Colonic mucosa (tissue), 4 donors: Measurements from ENCODE around the gene RBBP7. TPM values are rescaled to one million over a fixed set of nuclear protein-coding genes. Genes with fewer than 3 reads are reported as not detected.

Source experiments
- DNase-seq: peaks from one replicate; pipeline ENCODE4 v3.0.0-alpha.2; 2020
- H3K27ac ChIP-seq: fragments of 200-600 bp; one replicate; pipeline ENCODE4 v1.8.0; 2021
- H3K27me3 ChIP-seq: fragments of 200-600 bp; one replicate; pipeline ENCODE4 v1.8.0; 2021
- H3K36me3 ChIP-seq: fragments of 200-600 bp; one replicate; pipeline ENCODE4 v1.8.0; 2021
- H3K4me1 ChIP-seq: fragments of 200-600 bp; one replicate; pipeline ENCODE4 v1.8.0; 2021; ENCODE audit warnings: mild to moderate bottlenecking
- H3K4me3 ChIP-seq: fragments of 200-600 bp; one replicate; pipeline ENCODE4 v1.8.0; 2021
- H3K9ac ChIP-seq, 2 donors: one replicate each; pipeline ENCODE4 v1.7.0; 2013; ENCODE audit warnings: control low read depth in 2 of 2, low read depth in 2 of 2, low read length in 2 of 2
- H3K9me3 ChIP-seq: fragments of 200-600 bp; one replicate; pipeline ENCODE4 v1.8.0; 2021
- CTCF ChIP-seq: fragments of 200-600 bp; IDR thresholded peaks from one replicate; pipeline ENCODE4 v1.8.0; 2022; ENCODE audit warnings: antibody characterized with exemption, mild to moderate bottlenecking
- intact Hi-C: fragments of 100-400 bp; cut with DNase I; formaldehyde crosslinking; loops from one replicate; pipeline ENCODE4 v1.14.1; 2022
- total RNA-seq, 2 donors: library from RNA; stranded (reverse); fragmentation: NEBNext Ultra II Directional in 1 of 2; extraction: Animal tissue kit (Norgen Biotek cat#: 25700) in 1 of 2; gene quantifications; one replicate each; pipeline ENCODE4 v1.2.1, GENCODE V29; 2021
- donor health status: healthy.
- donor health status: DM: no; HTN: no; CAD: no.
- donor health status: DM: no; HTN: no; CAD: no.

RBBP7 gene
- total RNA-seq, 2 donors from 2014 or later, result 89.3 to 112 TPM

- no peak overlapping the region for H3K27ac ChIP-seq
- H3K9me3 ChIP-seq, result no peaks in the 10 kb centered on the region
- DNase-seq, result no peak
- no peaks in the 10 kb centered on the region for H3K27me3 ChIP-seq
- H3K36me3 ChIP-seq, result no peaks in the 10 kb centered on the region
- no peak overlapping the region for H3K4me3 ChIP-seq
- TF ChIP-seq CTCF, result no peak
- H3K4me1 ChIP-seq, result no peaks in the 10 kb centered on the region
- intact Hi-C loops, result no loop called here
- no peak overlapping the region for H3K9ac ChIP-seq
These were observed 17.5 kb downstream of the RBBP7 start for GRCh38 chrX:16852617-16853179.

DNA sequence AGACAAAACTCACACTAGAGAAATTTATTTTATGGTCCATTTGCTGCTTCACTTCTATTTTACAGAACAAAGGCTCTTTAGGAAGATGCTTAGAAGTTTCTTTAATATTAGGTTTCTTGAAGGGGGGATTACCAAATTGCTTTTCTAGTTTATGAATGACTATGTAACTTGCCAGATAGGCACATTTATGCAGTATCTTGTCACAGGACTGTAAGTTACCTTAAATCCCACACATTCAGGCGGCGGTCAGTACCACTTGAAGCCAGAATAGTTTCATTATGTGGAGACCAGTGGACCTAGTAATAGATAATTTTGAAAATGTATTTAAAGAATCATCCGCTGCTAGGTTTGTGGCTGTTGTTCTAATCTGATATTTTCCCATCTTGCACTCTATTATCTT lies 18.3 kb downstream of the RBBP7 start:
- DNase-seq, result no peak
- TF ChIP-seq CTCF, result no peak
- Histone ChIP-seq H3K4me3 (no peak overlapping the region), H3K9ac (no peak overlapping the region), H3K4me1 (no peaks in the 10 kb centered on the region), H3K27ac (no peak overlapping the region), H3K36me3 (no peaks in the 10 kb centered on the region), H3K27me3 (no peaks in the 10 kb centered on the region), H3K9me3 (no peaks in the 10 kb centered on the region)
- intact Hi-C loops, result no loop called here

DNA sequence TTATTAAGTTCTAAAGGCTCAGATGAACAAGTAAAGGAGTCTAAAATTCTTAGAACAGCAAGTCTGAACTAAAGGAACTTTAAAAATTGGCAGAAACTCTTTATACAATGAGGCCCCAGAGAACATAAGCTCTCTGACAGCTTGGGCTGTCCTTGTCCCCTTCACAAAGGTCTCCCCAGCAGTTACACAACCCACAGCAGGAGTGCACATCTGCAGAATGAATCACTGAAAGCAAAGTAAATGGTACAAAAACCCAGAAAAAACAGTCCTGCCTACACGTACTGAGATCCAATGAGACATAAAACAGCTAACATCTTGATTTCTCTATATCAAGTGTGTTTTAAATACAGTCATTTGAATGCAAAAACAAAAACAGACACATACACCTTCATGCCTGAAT lies 18.7 kb downstream of the RBBP7 start:
- no peak for TF ChIP-seq CTCF
- Histone ChIP-seq H3K4me1 (no peaks in the 10 kb centered on the region), H3K36me3 (no peaks in the 10 kb centered on the region), H3K9ac (no peak overlapping the region), H3K9me3 (no peaks in the 10 kb centered on the region), H3K4me3 (no peak overlapping the region), H3K27ac (no peak overlapping the region), H3K27me3 (no peaks in the 10 kb centered on the region)
- no peak for DNase-seq
- intact Hi-C loops, result no loop called here

DNA sequence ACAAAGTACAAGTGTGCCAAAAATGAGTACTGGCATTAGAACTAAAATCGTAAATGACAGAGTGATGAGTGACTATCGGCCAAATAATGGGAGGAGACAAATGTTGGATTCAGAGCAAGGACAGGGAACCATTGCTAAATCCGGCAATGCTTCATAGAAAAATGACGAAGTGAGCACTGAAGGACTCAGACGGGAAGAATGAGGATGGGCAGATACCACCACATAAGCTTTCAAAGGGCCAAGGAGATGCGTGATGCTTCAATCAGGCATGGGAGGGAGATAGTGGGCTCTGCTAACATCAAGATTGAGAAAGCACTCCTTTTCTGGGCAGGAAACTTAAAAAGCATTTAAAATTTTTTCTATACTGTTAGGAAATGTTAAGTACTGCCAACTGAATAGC lies 21.6 kb downstream of the RBBP7 start:
- intact Hi-C loops, result no loop called here
- H3K27ac ChIP-seq, result no peak overlapping the region
- H3K36me3 ChIP-seq, result no peaks in the 10 kb centered on the region

DNA sequence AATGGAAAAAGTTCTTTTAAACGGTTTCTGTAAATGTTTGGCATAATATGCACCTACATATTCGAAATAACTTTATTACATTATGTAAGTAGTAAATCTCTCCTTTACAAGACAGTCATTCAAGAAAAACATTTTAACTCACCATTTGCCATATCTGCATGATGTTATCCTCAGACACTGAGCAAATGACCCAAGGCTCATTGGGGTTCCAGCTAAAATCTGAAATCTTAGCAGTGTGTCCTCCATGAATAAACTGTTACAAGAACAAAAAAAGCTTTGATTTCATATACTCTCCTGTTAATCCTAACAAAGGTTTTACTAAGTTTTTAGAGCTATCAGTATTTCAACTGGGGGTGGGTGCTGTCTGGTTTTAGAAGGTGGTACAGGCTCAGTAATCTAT lies 24.5 kb downstream of the RBBP7 start:
- H3K9ac ChIP-seq, result no peak overlapping the region
- no peaks in the 10 kb centered on the region for H3K9me3 ChIP-seq
- intact Hi-C loops, result no loop called here
- H3K4me3 ChIP-seq, result no peak overlapping the region
- no peak overlapping the region for H3K27ac ChIP-seq
- no peaks in the 10 kb centered on the region for H3K4me1 ChIP-seq
- TF ChIP-seq CTCF, result no peak
- H3K36me3 ChIP-seq, result no peaks in the 10 kb centered on the region
- H3K27me3 ChIP-seq, result no peaks in the 10 kb centered on the region
- no peak for DNase-seq

More for the DNA sequence above, 21.6 kb downstream of the RBBP7 start:
- Histone ChIP-seq H3K27me3 (no peaks in the 10 kb centered on the region), H3K4me3 (no peak overlapping the region), H3K9ac (no peak overlapping the region), H3K9me3 (no peaks in the 10 kb centered on the region), H3K4me1 (no peaks in the 10 kb centered on the region)
- TF ChIP-seq CTCF, result no peak
- no peak for DNase-seq
